HG03066 (cell line): Measurements from ENCODE around the gene NDOR1.

Experiments used
- ATAC-seq: cut with Tn5 transposase; IDR thresholded peaks from one replicate; pipeline ENCODE4 v1.9.1; 2021; ENCODE audit warnings: low read depth; ENCODE audit not compliant: unreplicated experiment

Gene NDOR1

DNA sequence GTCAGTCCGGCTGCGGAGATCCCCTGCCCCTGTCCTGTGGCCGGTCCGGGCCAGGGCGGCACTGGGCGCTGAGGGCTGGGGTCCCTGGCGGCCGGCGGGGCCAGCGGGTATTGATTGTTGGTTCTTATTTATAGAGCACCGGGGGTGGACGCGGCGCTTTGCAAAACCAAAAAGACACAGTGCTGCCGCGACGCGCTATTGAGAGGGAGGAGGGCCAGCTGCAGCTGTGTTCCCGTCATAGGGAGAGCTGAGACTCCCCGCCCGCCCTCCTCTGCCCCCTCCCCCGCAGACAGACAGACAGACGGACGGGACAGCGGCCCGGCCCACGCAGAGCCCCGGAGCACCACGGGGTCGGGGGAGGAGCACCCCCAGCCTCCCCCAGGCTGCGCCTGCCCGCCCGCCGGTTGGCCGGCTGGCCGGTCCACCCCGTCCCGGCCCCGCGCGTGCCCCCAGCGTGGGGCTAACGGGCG is 38.2 kb upstream of the NDOR1 start:
- no peak for ATAC-seq

GRCh38 chr9:137167747-137168572 is 37.5 kb upstream of the NDOR1 start:
- no peak for ATAC-seq

- ATAC-seq = no peak
Measured at GRCh38 chr9:137168573-137168903, 37.0 kb upstream of the NDOR1 start.

DNA sequence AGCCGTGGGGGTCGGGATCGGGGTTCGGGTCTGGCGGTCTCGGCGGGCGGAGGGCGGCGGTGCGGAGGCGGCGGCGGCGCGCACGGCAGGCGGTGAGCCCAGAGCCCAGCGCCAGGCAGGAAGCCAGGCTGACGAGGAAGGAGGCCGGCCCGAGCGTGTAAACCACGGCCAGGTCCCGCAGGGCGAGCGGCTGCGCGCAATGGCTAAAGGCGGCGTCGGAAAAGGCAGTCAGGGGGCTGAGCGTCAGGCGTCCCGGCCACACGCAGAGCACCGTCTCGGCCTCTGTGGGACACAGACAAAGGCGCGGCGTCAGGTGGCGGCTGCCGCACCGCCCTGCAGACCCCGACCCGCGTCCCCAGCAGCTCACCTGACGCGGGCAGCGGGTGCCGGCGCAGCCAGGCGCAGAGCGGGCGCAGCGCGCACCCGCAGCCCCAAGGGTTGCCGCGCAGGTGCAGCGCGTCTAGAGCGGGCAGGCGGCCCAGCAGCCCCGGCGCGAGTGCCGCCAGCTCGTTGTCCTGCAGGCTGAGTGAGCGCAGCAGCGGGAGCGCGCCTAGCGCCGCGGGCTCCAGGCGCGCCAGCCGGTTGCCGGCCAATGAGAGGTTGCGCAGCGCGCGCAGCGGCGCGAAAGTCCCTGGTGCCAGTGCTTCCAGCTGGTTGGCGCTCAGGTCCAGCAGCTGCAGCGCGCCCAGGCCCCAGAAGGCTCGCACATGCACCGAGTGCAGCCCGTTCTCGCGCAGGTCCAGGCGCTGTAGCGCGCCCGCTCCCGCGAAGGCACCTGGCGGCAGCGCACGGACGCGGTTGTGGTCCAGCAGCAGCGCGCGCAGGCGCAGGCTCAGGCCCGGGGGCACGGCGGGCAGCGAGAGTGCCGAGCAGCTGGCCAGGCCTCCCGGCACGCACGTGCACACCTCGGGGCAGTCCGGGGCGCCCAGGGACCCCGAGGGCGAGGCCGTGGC is 36.3 kb upstream of the NDOR1 start:
- ATAC-seq = no peak

DNA sequence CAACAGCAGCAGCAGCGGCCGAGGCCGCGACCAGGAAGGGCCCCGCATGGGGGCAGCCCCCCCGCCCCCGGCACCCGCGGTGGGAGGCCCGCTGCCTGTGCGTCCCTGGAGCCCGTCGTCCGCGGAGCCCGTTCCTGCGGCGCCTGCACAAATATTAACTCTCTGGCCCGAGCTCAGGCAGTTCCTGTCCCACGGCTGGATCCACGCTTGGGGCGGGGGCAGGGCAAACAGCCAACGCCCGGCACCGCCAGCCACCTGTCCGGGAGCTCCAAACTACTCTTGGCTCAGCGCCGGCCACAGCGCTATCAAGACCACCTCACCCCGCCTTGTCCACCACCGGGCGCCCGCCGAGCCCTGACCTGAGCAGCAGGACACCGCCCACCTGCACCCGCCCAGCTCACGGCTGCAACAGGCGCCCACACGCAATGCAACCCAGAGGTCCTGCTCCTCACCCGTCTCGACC is 35.6 kb upstream of the NDOR1 start, which contains the start of gene LRRC26:
LRRC26 (minus strand) TSS at position 156 of the 463 bp plus-strand sequence; CDS start at position 48, 108 bp downstream.
- ATAC-seq = no peak

DNA sequence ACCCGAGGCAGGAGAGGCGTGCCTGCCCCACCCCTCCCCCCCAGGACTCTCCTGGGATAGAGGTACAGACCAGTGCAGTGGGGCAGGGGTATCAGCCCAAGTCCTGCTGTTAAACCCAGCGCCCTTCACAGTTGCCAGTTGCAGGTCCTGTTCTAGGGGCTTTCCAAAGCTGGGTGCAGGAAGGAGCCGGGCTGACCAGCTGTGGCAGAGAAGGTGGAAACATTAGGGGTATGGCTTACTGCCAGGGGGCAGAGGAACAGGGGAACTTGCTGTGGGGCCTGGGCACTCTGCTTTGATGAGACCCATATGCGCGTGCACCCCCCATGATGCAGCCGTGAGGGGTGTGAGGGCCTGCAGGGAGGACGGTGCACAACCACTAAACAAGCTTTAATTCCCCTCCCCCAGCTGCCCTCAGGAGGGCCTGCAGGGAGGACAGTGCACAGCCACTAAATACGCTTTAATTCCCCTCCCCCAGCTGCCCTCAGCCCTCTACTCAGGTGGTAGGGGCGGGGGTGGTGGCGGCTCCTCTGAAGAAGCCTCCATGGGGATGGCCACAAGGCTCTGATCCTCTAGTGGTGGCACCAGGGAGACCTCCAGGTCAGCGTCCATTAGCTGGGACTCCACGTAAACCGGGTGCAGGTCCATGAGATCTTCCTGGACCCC is 34.9 kb upstream of the NDOR1 start:
- no peak for ATAC-seq

DNA sequence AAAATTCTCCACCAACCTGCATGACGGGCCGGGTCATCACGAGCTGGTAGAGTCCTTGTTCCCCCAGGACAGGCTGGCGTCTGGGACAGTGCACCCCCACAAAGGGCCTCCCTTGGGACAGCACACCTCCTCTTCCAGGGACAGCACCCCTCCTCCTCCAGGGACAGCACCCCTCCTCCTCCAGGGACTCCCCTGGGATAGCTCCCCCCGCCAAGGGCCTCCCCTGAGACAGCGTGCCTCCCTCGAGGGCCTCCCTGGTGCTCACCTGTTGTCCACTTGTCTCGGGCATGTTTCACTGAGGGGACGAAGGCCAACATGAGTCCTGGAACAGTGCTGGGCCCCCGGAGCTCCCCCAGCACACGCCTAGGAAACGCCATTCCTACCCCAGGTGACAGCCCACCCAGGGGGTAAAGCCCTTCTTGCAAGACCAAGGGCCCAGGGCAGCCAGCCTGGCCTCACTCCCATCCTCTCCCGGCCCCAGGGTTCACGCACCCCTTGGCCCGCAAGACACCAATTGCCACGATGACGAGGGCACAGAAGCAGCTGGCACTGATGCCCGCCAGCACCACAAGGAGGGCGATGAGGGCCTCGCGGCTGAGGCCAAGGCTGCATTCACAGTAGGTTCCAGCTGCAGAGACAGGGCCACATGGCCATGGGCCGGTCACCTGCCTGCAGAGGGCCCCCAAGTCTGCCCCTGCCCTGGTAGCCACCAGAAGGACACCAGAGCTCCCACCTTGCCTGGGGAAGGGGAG is 34.2 kb upstream of the NDOR1 start:
- no peak for ATAC-seq

DNA sequence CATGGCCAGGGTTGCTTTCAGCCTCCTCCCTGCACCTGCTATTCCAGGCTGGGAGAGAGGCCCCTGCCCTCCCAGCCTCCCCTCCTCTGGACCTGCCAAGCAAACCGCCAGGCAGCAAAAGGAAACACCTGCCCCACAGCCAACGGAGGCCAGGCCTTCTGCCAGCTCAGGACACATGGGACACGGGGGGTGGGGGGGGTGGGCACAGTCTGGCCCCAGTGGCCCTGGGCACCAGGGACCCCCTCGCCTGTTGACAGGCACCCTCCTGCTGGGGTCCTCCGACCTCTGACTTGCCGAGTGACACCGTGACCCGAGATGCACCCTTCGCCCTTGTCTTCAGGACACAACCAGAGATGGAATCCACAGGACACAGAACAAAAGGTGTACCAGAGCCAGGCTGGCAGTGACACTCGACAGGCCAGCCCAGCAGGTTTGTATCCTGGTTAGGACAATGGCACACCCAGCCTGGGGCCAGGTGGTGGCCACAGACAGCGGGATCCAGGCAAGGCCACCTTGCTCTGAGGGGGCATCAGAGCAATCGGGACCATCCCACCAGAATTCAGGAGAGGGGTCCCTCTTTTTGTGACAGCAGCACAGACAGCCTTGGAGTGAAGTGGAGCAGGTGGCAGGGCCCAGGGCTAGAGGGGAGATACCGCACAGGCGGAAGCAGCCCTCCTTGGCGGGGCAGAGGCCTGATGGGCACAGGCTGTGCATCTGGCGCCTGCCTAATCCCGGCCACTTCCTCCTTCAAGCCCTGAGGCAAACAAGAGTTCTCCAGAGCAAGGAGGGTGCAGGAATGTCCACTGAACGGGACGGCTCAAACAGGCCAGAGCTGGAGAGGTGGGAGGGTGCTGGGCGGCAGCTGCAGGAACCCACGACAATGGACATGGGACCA is 32.4 kb upstream of the NDOR1 start:
- ATAC-seq = no peak

DNA sequence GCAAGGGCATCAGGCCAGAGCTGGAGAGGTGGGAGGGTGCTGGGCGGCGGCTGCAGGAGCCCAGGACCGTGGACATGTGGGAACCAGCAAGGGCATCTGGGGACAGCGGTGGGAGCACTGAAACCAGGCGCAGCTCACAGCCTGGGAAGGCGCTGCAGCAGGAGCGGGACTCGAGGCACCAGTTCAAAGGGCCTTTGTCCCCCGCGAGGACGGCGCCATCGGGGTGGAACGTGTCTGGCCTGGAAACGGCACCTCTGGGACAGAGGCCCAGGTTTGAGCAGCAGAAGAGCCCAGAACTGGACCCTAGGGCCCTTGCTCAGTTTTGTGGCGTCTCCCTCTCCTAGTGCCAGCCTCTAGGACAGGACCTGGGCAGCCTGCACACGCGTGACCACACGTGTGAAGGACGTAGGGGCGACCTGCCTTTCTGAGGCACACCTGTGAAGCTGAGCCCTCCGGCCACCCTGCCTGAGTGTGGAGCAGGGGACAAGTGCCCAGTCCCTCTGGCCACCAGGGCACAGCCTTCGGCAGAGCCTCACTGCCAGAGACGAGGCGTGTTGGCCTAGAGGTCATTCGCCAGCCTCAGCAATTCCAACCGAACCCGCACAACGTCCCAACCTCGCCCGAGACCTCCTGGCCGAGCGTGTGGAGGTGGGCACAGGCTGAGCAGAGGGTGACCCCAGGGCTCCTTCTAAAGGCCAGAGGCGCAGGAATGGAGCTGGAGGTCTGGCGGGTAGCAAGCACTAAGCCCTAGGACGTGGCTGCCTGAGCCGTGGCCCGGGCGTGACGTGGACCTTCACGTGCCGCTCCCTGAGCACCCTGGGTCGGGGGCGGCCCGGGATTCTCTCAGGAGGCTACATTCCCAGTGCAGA is 31.5 kb upstream of the NDOR1 start:
- ATAC-seq = no peak

DNA sequence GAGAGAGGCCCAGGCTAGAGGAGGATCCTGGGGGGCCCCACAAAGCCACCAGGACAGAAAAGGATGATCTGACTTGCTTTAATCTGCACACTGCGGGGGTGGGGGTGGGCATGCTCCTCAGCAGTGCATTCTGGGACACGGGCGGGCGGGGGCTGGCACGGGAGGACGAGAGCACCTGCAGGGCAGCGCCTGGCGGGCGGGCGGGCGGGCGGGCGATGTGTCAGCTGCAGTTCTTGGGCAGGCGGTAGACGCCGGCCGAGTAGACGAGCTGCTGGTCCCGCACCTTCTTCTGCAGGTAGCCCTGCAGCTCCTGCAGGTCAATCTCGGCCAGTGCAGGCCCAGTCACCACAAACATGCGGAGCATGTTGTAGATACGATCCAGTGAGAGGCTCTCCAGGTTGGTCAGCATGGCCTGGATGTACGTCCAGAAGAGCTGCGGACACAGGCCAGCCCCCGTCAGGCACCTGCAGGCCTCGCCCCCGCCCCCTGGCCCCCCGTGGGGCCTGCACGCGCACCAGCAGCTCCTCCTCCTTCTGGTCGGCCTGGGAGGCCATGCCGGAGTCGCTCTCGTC is 30.7 kb upstream of the NDOR1 start:
- ATAC-seq = no peak

GRCh38 chr9:137175345-137175961 is 30.0 kb upstream of the NDOR1 start:
- ATAC-seq = no peak

- ATAC-seq = no peak
Measured at GRCh38 chr9:137176302-137177182, 29.0 kb upstream of the NDOR1 start.

GRCh38 chr9:137178201-137178938 is 27.1 kb upstream of the NDOR1 start:
- ATAC-seq = no peak

DNA sequence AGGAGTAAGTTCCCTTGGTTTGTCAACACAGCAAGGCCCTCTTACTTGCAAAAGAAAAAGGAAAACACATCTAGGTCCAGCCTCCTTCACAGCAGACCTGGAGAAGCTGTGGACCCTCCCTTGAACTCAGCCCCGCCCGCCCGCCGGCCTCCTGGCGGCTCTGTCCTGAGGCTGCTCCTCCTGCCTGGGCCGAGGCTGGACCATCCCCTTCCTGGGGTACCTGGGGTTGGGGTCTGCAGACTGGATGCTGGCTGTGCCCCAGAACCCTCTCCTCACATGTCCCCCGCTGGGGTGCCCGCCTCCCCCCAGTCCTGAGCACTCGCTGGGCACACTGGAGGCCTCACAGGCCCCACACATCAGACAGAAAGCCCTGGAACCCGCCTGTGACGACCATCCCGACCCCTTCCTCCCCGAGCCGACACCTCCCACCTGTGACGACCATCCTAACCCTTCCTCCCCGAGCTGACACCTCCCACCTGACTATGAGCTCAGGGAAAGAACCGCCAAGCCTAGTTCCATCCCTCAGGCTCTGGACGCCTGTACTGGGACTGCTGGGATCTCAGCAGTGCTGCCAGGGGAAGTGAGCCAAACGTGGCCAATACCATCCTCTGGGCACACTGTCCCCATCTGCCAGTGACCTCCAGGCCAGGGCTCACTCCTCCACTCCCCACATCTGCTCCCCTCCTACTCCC is 26.4 kb upstream of the NDOR1 start:
- ATAC-seq = no peak

DNA sequence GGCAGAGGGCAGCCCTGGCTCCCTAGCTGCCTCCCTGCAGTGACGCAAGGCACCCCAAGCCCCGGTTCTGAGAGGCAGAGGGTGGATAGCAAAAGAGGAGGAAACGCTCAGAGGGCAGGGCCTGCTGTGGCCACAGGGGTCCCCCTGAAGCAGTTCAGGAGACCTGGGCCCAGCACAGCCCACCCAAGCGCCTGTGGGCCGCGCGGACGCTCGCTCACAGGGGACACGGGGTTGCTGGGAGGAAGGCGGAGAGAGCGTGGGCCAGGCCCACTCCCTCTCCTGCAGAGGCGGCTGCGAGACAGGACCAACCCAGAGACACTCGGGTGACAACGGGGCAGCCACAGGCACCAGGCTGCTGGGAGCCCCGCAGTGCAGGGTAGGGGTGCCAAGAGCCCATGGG is 25.7 kb upstream of the NDOR1 start:
- ATAC-seq = no peak
